Sigmoid colon (tissue), 7 donors: ENCODE results near the gene SIX1. TPM values are rescaled to one million over a fixed set of nuclear protein-coding genes. Genes with fewer than 3 reads are reported as not detected.

Source experiments
- DNase-seq: peaks from one replicate; pipeline ENCODE4 v3.0.0-alpha.2; 2019
- H3K27ac ChIP-seq, 4 donors: fragments of 200-600 bp; sonication (generic); one replicate each; pipeline ENCODE4 v1.5.1; 2016 to 2019; ENCODE audit warnings: mild to moderate bottlenecking in 1 of 4
- H3K27me3 ChIP-seq, 3 donors: fragments of 200-600 bp; sonication (generic); one replicate each; pipeline ENCODE4 v1.5.1; 2019; ENCODE audit warnings: mild to moderate bottlenecking in 1 of 3
- H3K36me3 ChIP-seq, 4 donors: fragments of 200-600 bp; sonication (generic); one replicate each; pipeline ENCODE4 v1.5.1; 2016 to 2019
- H3K4me1 ChIP-seq, 4 donors: fragments of 200-600 bp; sonication (generic); one replicate each; pipeline ENCODE4 v1.5.1; 2017 to 2019
- H3K4me3 ChIP-seq, 4 donors: fragments of 200-600 bp; sonication (generic); one replicate each; pipeline ENCODE4 v1.5.1; 2017 to 2019; ENCODE audit warnings: mild to moderate bottlenecking in 2 of 4, moderate library complexity in 1 of 4
- H3K9me3 ChIP-seq, 4 donors: fragments of 200-600 bp in 3 of 4; sonication (generic) in 3 of 4; one replicate each; pipeline versions ENCODE4 v1.5.1 to v1.6.1; 2013 to 2019
- CTCF ChIP-seq, 4 experiments: fragments of 450-650 bp in 3 of 4; fragments of 200-600 bp in 1 of 4; IDR thresholded peaks; one replicate each; pipeline ENCODE4 v1.5.1; 2016 to 2019; ENCODE audit warnings: antibody characterized with exemption in 4 of 4, mild to moderate bottlenecking in 3 of 4, moderate library complexity in 2 of 4
- EP300 ChIP-seq, 4 donors: sonication (generic); formaldehyde crosslinking; IDR thresholded peaks; one replicate each; pipeline ENCODE4 v1.6.1; 2017; ENCODE audit warnings: antibody characterized with exemption in 4 of 4
- POLR2A ChIP-seq, 2 donors: fragments of 450-650 bp; IDR thresholded peaks; one replicate each; pipeline ENCODE4 v1.6.1; 2016; ENCODE audit warnings: antibody characterized with exemption in 2 of 2, mild to moderate bottlenecking in 2 of 2, moderate library complexity in 2 of 2
- POLR2AphosphoS5 ChIP-seq, 4 donors: sonication (generic); formaldehyde crosslinking; IDR thresholded peaks; one replicate each; pipeline ENCODE4 v1.6.1; 2017; ENCODE audit warnings: antibody characterized with exemption in 4 of 4
- WGBS, 2 donors: extraction: QIAGEN DNeasy Blood & Tissue Kit; methylation state at CpG; one replicate each; pipeline ENCODE4 v1.1.7; 2013; 5-methylcytosine and 5-hydroxymethylcytosine counted together
- intact Hi-C: fragments of 100-400 bp; cut with DNase I; formaldehyde crosslinking; loops from one replicate; pipeline ENCODE4 v1.15.1; 2023
- polyA plus RNA-seq, 3 donors: library from polyadenylated mRNA; stranded (reverse); fragments of 200-250 nt; gene quantifications; one replicate each; pipeline ENCODE4 v1.2.3, GENCODE V29; 2013
- total RNA-seq, 4 donors: library from RNA; depleted of rRNA; stranded (reverse); fragments of >200 nt; gene quantifications; one replicate each; pipeline ENCODE4 v1.1.0, GENCODE V29; 2016
- donor health status: healthy with polysubstance abuse.
- donor health status: Bipolar disorder and iron deficiency.
- donor health status: healthy.

Gene SIX1
- total and polyA plus RNA-seq, 7 donors: 0.01 to 0.71 TPM; not detected in 5

- intact Hi-C loops: no loop called here
- Histone ChIP-seq H3K27me3 (peaks cover 0 to 6% (median 0%) of the 10 kb centered on the region in 3 donors), H3K9me3 (peaks cover 0 to 4% (median 0%) of the 10 kb centered on the region in 4 donors), H3K27ac (no peak overlapping the region), H3K36me3 (no peaks in the 10 kb centered on the region), H3K4me1 (no peaks in the 10 kb centered on the region), H3K4me3 (no peak overlapping the region)
- no peak for TF ChIP-seq POLR2A (IDR thresholded peaks at IDR 0.05)
- no peak for TF ChIP-seq EP300 (IDR thresholded peaks at IDR 0.05)
- no peak for DNase-seq
- 50 to 75% methylated on average over 2 of the region's 2 CpGs for WGBS, 2 donors
Observed at GRCh38 chr14:60684203-60684602, 34.9 kb upstream of the SIX1 start.

GRCh38 chr14:60681271-60681670, 32.0 kb upstream of the SIX1 start:
- intact Hi-C loops: no loop called here
- peaks cover 0 to 4% (median 0%) of the 10 kb centered on the region in 4 donors for H3K9me3 ChIP-seq
- H3K27ac ChIP-seq: no peak overlapping the region
- no peaks in the 10 kb centered on the region for H3K36me3 ChIP-seq
- no peak for DNase-seq
- TF ChIP-seq CTCF (IDR thresholded peaks at IDR 0.05): no peak
- no peak for TF ChIP-seq POLR2AphosphoS5 (IDR thresholded peaks at IDR 0.05)
- TF ChIP-seq EP300 (IDR thresholded peaks at IDR 0.05): no peak
- no peak for TF ChIP-seq POLR2A (IDR thresholded peaks at IDR 0.05)
- H3K27me3 ChIP-seq: peaks cover 0 to 6% (median 0%) of the 10 kb centered on the region in 3 donors
- H3K4me1 ChIP-seq: no peaks in the 10 kb centered on the region
- H3K4me3 ChIP-seq: no peak overlapping the region

- no peaks in the 10 kb centered on the region for H3K4me1 ChIP-seq
- peaks cover 0 to 6% (median 0%) of the 10 kb centered on the region in 3 donors for H3K27me3 ChIP-seq
- intact Hi-C loops: no loop called here
- WGBS, 2 donors: 90 to 93% methylated on average over 3 of the region's 3 CpGs
- peaks cover 0 to 4% (median 0%) of the 10 kb centered on the region in 4 donors for H3K9me3 ChIP-seq
- no peaks in the 10 kb centered on the region for H3K36me3 ChIP-seq
- H3K4me3 ChIP-seq: no peak overlapping the region
- no peak for TF ChIP-seq EP300 (IDR thresholded peaks at IDR 0.05)
- TF ChIP-seq CTCF (IDR thresholded peaks at IDR 0.05): no peak
- no peak for TF ChIP-seq POLR2A (IDR thresholded peaks at IDR 0.05)
- TF ChIP-seq POLR2AphosphoS5 (IDR thresholded peaks at IDR 0.05): no peak
- H3K27ac ChIP-seq: no peak overlapping the region
- DNase-seq: no peak
Observed at GRCh38 chr14:60680511-60680910, 31.2 kb upstream of the SIX1 start.

- DNase-seq: no peak
- TF ChIP-seq CTCF (IDR thresholded peaks at IDR 0.05) (no peak), EP300 (IDR thresholded peaks at IDR 0.05) (no peak), POLR2AphosphoS5 (IDR thresholded peaks at IDR 0.05) (no peak), POLR2A (IDR thresholded peaks at IDR 0.05) (no peak)
- no peak overlapping the region for H3K4me3 ChIP-seq
- H3K9me3 ChIP-seq: peaks cover 0 to 4% (median 0%) of the 10 kb centered on the region in 4 donors
- no peaks in the 10 kb centered on the region for H3K4me1 ChIP-seq
- no peak overlapping the region for H3K27ac ChIP-seq
- WGBS, 2 donors: 82 to 83% methylated on average over 4 of the region's 4 CpGs
- H3K36me3 ChIP-seq: no peaks in the 10 kb centered on the region
- H3K27me3 ChIP-seq: peaks cover 0 to 6% (median 0%) of the 10 kb centered on the region in 3 donors
- intact Hi-C loops: no loop called here
Observed at GRCh38 chr14:60679566-60680258, 30.4 kb upstream of the SIX1 start.

GRCh38 chr14:60677701-60678100, 28.4 kb upstream of the SIX1 start:
- TF ChIP-seq CTCF (IDR thresholded peaks at IDR 0.05): no peak
- TF ChIP-seq POLR2A (IDR thresholded peaks at IDR 0.05): no peak
- no peak for TF ChIP-seq POLR2AphosphoS5 (IDR thresholded peaks at IDR 0.05)
- no peak for TF ChIP-seq EP300 (IDR thresholded peaks at IDR 0.05)
- Histone ChIP-seq H3K36me3 (no peaks in the 10 kb centered on the region), H3K4me3 (no peak overlapping the region), H3K9me3 (no peaks in the 10 kb centered on the region), H3K4me1 (no peaks in the 10 kb centered on the region), H3K27me3 (no peaks in the 10 kb centered on the region), H3K27ac (no peak overlapping the region)
- intact Hi-C loops: no loop called here
- no peak for DNase-seq
